Stimulated activated naive CD4-positive, alpha-beta T cell (primary cell): Measurements from ENCODE around the gene CHRM4.

Experiments
- DNase-seq, 6 experiments: peaks; one replicate each; lab custom pipeline; 2025; lab: John Stamatoyannopoulos, UW

CHRM4 gene

DNA sequence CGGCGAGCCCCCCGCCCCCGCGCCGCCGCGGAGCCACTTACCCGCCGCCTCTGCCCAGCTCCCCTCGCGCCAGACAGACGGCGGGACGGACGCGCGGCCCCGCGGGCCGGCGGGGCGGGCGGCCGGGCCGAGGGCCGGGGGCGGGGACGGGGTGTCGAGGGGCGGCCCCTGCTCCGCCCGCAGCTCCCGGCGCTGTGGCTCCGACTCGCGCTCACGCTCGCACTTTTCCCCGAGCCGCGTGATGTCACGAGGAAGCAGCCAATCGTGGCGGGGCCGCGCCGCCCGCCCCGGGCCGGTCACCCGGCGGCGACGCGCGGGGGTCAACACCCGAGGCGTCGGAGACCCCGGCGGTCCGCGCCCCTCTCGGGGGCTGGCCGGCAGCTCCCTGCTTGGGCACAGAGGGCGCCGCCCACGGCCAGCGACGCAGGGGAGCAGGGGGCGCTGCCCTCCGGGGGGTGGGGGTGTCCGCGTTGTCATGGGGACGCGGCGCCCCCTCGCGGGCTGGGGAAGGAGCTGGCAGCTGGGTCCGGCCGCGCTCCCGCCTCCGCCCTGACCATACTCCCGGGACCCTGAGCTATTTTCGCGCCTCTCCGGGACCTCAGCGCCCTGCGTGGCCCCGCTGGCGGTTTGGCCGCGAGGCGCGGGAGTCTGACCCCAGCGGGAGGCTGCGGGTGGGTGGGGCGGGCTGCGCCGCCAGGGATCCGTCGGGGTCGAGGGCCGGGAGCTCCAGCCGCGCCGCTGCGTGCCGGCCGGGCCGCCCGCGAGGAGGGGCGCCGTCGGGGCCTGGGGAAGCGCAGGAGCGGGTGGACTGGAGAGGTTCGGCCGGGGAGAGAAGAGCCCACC, at the start of gene CHRM4:
Gene CHRM4, minus strand, starts transcription at position 199 of the 843 bp plus-strand sequence. CDS start 5,219 bp downstream, outside the sequence.
- no peak for DNase-seq

DNA sequence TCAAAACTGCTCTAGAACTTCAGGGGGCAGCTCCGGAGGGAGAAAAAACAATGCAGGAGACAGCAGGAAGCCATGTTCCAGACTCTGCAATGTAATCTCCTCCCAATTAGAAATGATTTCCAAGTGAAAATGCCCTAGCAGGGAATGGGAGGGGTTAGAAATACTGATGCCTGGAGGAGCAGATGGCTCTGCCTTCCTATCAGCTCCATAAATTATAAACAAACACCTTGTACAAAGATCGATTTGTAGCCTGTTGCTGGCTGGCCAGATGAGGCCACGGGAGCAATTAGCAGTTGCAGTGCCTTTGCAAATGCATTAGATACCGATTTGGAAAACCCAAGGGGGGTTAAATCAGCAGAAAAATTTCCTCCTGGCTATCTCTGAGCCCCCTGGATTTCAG, 46.6 kb upstream of the CHRM4 start:
- DNase-seq: no peak

DNA sequence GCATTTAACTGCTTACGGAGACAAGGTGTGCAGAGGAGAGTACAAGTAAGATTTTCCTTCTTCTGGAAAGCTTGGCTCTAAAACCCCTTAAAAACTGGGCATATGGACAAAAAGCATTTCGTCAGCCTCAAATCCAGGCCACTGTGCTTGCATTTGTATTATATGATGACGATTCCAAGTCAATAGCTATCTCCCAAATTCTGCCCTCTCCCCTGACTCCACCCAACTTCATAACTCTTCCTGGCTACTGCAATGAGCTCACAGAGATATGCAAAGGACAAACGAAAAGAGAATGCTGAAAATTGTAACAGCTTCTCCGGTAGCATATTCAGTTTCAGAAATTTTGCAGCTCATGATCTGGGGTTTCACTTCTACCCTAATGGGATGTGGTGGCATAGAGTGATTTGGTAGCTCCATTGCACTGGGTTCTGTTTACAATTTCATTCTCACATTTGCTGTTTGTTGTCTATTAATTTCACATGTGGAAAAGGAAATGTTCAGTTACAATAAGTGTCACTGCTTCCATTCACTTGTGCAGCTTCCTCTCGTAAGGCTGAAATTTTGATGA, 45.6 kb upstream of the CHRM4 start:
- DNase-seq: no peak

DNA sequence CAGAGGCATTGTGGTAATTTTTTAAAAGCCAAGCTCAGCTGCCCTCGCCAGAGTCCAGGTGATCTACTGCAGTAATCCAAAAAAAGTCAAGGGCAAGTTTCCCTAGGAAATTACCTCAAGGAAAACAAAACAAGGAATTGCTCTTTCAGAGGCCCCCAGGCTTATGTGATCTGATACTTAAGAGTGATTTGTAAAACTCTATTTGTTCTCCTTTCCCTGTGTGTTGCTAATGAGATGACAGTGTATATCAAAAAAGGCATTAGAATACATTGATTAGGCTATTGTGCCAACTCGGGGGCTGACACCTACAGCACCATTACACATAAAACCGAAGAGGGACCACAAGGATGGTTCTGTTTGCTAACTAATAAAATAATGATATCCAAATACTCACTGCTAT, 44.5 kb upstream of the CHRM4 start:
- no peak for DNase-seq

DNA sequence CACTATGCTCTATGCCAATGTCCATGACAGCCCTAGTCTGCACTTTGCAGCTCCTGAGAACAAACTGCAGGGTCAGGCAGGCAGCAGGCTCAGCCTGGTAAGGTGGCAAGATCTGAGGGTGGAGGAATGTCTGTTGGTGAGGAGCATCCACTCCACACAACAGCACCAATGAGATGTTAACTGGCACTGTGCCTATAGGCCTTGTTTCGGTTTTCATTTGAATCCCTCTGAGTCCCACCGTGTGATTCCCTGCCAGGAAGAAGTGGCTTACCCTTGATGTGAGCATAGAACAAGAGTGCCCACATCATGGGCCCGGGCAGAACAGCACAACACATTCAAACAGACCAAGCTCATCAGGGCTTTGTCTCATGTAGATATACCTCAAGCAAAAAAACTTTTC, 44.1 kb upstream of the CHRM4 start:
- no peak for DNase-seq

DNA sequence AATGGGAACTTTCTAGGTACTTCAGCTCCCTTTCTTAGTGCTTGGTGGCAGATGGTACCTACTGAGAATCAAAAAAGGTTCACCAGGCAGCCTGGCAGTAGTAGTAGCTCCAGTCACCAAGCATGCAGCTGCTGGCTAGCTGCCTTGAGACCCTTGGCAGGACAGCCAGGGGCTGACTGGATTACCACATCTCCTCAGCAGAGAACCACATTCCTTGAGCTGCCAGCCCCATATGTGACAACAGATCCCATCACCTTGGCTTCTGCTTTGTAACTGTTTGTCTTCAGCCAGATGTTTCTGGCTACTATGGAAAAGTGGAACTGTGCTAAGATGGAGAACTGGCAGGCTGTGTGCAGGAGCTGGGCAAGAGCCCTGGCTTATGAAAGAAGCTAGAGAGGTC, 39.6 kb upstream of the CHRM4 start:
- DNase-seq: no peak

DNA sequence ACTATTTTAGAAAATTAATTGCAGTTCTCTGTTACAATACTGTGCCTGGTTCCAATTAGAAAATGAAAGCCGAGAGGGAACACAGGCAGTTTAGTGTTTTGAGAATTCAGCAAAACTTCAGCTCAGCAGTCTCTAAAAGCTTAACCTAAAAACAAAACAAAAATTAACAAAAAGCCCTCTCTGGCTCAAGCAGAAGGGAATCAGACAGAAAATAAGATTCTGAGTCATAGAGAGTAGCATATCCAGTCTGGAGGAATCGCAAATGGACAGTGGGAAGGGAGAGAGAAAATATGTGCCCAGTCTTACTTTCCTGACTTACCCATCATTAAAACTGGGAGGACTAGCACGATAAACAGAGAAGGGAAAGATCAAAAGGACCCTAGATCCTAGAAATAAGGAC, 38.1 kb upstream of the CHRM4 start:
- DNase-seq: no peak

DNA sequence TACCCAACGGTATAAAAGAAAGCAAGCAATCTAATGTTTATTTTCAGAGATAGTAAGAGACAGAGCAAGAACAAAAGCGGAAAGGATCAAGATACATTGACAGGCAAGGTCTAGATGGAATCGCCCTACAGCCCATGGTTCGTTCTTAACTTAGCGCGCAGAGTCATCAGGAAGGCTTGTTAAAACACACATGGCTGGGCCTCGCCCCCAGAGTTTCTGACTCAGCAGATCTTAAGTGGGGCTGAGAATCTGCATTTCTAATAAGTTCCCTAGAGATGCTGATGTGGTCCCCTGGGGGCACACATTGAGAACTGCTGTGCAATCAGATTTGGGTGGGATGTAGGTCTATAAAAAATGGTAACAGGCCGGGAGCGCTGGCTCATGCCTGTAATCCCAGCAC, 35.8 kb upstream of the CHRM4 start:
- no peak for DNase-seq

DNA sequence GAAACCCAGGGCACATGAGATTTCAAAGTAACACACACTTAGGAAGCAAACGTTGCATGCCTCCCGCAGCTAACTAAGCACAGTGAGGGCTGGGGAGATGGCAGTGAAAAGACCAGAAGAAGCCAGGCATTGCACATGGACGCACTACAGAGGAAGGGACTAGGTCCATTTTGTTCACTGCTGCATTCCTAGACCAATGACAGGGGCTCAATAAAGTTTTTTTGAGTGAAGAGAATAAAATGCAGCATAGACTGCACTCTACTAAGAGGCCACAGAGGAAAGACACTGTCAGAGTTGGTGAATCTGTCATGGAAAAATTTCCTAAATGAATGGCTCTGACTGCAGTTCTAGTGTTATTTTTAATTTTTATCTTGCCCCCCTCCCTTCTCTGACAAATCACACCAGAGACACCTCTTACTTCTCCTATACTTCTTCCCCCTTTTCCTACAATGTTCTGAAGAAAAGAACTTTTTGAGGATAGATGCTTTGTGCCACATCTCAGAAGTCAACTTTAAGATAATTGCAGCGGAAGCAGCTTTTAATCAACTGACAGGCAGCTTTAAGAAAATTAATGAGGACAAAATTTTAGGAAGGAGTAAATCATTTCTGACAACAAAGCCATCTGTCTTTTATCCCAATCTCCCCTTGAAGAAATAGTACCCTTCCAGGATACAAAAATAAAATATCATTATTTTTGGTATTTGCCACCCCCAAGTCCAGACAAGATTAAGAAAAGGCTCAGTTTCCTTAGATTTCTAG, 34.8 kb upstream of the CHRM4 start:
- no peak for DNase-seq

DNA sequence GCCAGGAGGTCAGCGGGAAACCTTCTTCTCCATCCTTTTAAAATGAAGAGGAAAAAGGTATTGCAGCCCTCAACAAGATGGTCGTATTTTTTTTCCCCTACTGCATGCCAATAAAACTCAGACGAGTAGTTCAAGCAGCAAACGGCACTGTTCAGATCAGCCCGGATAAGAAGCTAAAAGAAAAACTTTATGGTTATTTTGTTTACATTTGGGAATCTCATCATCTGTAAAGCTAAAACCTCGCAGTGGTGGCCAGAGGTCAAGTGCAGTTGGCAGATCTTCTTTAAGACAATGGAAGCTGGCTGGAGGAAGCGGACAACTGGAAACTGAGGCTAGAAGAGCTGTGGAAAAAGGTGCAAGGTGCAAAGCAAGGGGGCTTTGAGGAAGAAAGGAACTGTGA, 31.0 kb upstream of the CHRM4 start:
- DNase-seq: no peak

DNA sequence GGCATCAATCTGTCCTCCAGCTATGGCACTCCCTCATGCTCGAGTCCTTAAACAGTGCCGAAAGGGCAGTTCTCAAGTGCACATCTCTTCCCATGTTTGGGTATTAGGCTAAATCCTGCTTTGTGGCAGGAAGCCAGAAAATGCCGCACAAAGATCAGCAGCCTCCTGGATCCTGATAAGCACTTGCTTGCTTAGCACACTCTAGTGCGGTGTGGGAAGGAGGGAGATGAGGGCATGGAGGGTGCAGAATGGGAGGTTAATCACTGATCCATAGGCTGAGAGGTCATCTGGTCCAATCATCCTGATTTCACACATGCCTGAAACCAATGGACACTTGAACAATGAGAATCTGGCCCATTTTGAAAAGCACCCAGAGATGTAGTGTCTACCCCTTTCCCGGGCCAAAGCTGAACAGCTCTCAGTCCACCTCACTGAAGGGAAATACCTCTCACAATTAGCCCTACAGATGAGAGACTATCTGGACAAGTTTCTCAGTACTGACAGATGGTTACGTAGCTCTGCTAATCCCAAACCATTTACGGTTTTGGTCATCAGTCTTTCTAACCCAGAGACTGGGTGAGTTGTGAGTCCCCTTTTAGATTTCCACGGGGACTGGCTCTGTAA, 29.8 kb upstream of the CHRM4 start:
- DNase-seq: no peak

DNA sequence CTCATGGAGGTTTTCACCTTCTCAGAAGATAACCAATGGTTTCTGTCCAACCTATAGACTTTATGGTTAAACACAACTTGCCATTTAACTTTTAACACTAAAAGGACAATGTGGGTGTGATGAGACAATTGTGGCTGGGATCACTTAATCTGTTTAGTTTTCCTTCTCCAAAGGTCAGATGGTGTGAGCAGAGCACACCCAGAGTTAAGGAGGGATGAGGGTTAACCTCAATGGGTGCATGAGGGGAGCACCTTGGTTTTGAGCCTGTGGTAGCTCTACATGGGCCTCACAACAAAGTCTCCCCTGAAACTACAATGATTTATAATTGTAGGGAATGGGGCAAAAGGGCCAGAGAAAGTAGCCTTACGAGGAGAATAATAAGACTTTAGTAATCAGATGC, 28.9 kb upstream of the CHRM4 start:
- DNase-seq: no peak

DNA sequence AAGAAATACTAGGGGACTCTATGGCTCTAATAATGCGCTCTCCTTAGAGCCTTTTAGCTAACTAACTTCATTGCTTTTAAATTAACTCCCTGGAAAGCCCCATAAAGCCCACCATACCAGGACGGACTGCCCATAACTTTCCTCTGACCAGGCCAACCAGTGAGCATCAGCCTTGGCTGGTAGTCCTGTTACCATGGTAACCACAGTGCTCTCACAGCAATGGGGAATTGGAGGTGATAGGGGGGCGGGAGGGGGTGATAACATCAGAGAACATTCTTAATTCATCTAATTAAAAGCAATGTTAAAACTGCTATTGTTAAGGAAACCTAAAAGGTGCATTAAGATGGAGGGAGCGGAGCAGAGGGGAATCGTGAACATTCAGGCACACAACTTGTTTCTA, 27.2 kb upstream of the CHRM4 start:
- DNase-seq: no peak

DNA sequence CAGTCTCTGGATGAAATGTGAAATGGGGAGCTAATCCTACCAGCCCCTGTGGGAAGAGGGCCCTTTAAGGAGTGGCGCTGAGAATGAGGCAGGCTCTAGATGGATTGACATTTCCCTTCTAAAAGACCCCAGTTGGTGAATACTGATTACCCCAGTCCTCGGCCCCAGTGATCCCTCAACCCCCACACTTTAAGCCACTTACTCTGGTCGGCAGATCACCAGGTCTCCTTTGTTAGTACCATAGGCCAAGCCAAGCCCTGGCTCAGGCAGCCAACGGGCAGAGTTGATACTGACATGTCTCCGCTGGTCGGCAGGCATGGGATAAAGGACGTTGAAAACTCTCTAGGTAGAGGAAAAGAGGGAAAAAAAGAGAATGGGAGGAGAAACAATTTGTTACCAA, 26.1 kb upstream of the CHRM4 start:
- DNase-seq: no peak

DNA sequence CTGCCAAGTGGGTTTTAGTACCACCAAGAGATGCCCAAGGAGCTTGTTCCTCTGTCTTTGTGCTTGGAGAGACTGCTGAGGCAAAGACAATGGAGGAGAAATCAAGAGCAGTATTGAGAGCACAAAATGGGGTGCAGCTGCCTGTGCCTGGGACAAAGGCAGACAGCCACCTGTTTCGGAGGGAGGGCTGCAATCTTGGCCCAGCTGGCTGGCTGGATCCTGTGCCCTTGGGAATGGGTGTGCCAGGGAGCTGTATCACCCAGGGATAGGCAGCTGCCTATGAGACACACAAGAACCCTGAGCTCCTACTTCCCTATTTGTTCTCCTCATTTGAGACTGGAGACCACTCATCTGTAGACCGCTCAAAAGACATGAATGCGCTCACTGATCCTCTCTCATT, 23.3 kb upstream of the CHRM4 start:
- no peak for DNase-seq

DNA sequence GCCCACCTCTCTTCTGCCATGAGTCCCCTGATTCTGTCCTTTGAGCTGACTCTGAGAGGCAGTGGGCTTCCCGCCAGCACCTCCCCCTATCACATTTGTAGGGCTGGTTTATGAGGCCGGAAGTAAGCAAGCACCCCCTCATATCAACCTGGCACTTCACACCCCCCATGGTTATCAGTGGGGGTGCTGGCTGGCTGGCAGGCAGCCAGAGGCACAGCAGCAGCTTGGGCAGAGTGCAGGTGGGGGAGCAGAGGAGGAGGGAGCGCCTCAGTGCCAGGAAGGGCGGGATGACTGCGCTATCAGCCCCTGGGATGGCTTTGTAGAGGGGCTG, 22.9 kb upstream of the CHRM4 start:
- DNase-seq: peak in 1 of 6 experiments; percentile 12

DNA sequence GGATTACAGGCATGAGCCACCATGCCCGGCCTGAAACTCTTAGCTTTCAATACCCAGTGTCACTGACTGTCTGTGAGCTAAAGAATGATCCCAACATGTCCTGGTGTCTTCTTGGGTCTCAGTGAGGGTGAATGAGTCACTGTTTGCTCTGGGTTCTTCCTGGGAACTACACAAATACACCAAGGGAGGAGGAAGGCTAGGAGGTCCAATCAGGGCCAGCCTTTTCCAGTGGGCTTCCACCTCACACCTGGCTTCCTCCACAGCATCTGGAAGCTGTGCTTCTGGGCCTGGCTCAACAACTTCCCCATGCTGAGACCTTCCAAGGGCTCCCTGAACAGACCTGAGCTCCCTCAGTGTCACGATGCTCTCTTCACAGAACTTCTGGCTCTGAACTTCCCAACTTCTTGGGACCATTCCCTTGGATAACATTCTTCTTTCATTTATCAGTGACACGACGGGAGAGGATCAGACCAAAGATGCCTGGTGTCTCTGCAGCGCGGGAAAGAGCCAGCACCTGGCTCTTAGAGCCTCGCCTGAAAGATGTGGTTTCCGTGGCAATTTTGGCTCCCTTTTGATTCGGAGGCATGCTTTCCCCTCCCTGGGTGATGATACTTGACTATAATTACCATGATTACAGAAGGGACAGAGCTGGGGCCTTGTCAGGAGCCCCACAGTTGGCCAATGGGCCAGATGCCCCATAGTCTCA, 22.3 kb upstream of the CHRM4 start:
- no peak for DNase-seq

DNA sequence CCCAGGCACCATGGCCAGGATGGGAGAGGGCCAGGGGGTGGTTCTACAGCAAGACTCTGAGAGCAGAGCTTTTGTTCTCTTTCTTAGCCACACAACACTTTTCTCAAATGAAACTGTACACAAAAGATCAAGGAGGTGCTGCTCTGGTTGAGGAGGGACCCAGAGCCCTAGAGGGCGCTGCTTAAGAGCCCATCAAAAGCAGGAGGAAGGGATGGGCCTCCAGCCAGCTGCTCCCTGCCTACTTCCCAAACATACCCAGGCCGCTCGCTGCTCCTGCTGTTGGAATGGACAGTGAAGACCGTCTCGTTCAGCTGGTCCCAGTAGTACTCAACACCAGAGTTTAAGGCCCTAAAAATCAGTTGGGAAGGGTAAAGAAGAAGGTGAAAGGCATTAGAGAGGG, 18.4 kb upstream of the CHRM4 start:
- no peak for DNase-seq

DNA sequence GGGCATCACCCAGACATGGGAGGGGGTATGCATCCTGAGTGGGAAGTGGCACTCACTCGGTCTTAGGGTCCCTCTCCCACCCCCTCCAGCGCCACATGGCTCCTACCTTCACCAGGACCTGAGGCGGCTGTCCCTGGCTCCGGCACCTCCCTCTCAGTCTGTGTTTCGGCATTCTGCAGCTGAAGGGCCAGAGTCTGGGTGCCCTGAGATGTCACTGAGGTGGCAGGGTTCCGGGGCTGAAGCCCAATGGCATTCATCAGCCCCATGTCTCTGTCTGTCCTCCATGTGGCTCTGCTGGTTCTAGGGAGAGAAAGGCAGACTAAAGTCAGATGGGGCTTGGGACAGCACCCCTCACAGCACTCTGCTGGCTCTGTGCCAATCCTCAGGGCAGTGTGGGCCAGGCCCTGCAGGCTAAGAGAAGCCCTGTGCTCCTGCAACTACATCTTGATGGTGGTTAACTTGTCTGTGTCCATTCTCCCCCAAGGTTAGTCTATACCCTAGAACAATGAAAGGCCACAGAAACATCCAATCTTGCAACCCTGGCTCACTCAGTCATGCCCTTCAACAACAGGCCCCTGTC, 16.9 kb upstream of the CHRM4 start:
- DNase-seq: no peak

DNA sequence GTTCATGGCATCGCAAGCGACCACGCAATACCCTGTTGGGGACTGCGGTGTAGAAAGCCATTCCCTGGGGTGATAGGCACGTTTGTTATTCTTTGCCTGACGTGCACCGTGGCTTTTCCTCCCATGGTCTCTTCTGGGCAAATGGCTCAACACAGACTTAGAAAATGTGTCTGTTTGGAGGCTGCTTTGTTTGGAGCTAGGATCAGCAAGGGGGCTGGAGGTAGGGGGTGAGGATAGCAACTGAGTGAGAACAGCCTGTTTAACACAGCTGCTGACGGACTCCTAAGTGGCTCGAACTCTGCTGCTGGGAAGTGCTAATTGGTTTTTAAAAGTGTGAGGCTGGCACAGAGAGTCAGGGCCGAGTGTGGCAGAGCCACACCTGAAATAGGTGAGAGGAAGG, 16.1 kb upstream of the CHRM4 start:
- no peak for DNase-seq

DNA sequence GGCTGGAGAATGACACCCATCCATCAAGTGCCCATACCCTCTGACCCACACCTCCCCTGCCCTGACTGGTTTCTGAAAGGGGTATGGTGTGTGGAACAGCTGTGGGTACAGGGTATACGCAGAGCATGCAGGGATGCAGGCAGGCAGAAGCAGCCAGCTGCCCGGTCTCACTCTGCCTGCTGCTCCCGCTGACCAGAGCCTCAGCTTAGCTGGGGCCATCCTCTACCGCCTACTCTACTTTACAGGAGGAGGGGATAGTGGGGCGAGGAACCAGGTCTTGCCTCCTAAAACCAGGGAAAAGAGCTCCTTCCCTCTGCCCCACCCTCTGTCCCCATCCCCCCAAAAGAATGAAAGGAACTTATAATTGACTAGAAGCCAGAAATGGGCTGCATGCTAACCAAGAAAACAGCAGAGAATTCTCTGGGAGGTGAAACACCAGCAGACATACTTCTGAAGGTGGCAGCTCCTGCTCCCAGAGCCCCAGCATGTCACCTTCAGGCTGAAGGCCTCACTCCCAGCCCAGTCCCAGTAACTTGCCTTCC, 13.0 kb upstream of the CHRM4 start:
- DNase-seq: no peak
